ENCODE measurements around the gene PLIN3.

DNA sequence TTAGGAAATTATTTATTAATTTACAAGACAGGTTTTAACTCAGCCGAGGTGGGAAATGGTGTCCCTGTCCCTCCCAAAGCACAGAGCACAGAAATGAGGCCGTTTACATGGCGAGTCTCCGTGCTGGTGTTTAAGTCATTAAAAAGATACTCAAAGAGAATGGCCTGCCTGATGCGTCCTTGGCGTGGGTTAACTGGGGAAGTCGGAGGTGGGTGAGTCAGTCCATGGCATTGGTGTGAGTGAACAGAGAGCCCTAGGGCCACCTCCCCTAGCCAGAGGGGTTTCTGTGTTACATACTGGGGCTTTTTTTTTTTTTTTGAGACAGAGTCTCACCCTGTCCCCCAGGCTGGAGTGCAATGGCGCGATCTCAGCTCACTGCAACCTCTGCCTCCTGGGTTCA is 72.1 kb downstream of the PLIN3 start:
- TF ChIP-seq, protein P1, sequence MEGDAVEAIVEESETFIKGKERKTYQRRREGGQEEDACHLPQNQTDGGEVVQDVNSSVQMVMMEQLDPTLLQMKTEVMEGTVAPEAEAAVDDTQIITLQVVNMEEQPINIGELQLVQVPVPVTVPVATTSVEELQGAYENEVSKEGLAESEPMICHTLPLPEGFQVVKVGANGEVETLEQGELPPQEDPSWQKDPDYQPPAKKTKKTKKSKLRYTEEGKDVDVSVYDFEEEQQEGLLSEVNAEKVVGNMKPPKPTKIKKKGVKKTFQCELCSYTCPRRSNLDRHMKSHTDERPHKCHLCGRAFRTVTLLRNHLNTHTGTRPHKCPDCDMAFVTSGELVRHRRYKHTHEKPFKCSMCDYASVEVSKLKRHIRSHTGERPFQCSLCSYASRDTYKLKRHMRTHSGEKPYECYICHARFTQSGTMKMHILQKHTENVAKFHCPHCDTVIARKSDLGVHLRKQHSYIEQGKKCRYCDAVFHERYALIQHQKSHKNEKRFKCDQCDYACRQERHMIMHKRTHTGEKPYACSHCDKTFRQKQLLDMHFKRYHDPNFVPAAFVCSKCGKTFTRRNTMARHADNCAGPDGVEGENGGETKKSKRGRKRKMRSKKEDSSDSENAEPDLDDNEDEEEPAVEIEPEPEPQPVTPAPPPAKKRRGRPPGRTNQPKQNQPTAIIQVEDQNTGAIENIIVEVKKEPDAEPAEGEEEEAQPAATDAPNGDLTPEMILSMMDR (conservative IDR thresholded peaks at IDR 0.05; ENCODE audit: low read depth, low read length): no peak
- TF ChIP-seq POLR2A (IDR thresholded peaks at IDR 0.05; ENCODE audit: low read depth, low read length) (no peak), MXI1 (IDR thresholded peaks at IDR 0.05; ENCODE audit: borderline replicate concordance, low read depth, low read length) (no peak), NFE2L2 (IDR thresholded peaks at IDR 0.05; ENCODE audit: low read depth, low read length) (no peak), SMC3 (IDR thresholded peaks at IDR 0.05; ENCODE audit: low read depth, low read length) (no peak), RAD21 (IDR thresholded peaks at IDR 0.05; ENCODE audit: low read length) (no peak), BHLHE40 (IDR thresholded peaks at IDR 0.05; ENCODE audit: low read depth, low read length) (no peak)
- TF ChIP-seq, protein P2, sequence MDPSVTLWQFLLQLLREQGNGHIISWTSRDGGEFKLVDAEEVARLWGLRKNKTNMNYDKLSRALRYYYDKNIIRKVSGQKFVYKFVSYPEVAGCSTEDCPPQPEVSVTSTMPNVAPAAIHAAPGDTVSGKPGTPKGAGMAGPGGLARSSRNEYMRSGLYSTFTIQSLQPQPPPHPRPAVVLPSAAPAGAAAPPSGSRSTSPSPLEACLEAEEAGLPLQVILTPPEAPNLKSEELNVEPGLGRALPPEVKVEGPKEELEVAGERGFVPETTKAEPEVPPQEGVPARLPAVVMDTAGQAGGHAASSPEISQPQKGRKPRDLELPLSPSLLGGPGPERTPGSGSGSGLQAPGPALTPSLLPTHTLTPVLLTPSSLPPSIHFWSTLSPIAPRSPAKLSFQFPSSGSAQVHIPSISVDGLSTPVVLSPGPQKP (IDR thresholded peaks at IDR 0.05; ENCODE audit: borderline replicate concordance, low read depth, low read length): no peak

Data from IMR-90 (cell line).